NCI-H2196 (cell line): ENCODE measurements around the gene DPAGT1.
"Not testable (repeated sequence)": the region's sequence is repeated elsewhere in the genome, so short reads cannot be mapped to it uniquely, and the experiment has no call there.

Experiments
- DNase-seq: peaks from one replicate; lab custom pipeline; 2025; ENCODE audit not compliant: unreplicated experiment; lab: John Stamatoyannopoulos, UW

The DPAGT1 gene

DNA sequence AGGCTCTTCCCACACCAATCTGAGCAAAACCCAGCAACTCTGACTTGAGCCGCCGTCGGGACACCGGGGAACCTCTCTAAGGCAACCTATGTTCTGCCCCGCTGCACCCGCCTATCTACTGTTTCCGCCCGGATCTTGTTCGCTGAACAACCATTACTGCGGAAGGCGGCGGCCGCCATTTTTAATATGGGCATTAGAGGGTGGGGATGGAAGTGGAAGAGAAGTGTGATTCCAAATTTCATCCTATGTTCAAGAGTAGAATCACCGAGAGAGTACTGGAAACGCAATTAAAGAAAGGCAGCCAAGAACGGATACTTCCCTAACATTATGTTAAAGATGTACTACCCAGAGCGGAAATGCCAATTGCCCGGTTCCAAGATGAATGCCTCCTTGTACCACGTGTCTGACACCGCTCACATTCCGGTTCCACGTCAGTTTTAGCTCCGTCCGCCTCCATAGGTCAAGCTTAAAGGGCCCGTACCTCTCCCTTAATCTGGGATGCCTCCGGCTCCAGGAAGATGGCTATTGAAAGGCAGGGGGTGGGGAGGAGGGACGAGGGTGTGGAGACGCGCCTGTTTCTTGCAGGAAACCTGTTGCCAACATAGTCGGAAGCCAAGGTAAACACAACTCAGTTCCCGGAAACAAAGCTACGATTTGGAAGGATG lies at the start of gene DPAGT1:
Gene DPAGT1 (minus strand): TSS at position 95 of the 665 bp plus-strand sequence. CDS start 198 bp downstream, outside the sequence.
- DNase-seq = peak; percentile 95

DNA sequence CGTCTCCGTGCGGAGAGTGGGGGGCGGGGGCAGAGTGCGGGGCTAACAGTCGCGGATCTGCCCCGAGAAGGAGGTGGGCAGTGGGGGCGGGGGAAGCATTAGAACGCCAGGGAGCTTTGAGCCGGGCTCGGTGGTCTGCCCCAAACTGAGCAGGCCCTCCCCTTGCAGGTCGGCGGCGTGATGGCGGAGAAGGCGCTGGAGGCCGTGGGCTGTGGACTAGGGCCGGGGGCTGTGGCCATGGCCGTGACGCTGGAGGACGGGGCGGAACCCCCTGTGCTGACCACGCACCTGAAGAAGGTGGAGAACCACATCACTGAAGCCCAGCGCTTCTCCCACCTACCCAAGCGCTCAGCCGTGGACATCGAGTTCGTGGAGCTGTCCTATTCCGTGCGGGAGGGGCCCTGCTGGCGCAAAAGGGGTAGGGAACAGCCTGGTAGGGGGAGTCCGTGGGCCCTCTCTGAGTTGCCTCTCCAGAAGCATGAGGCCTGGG lies 48.2 kb upstream of the DPAGT1 start:
- DNase-seq = no peak

DNA sequence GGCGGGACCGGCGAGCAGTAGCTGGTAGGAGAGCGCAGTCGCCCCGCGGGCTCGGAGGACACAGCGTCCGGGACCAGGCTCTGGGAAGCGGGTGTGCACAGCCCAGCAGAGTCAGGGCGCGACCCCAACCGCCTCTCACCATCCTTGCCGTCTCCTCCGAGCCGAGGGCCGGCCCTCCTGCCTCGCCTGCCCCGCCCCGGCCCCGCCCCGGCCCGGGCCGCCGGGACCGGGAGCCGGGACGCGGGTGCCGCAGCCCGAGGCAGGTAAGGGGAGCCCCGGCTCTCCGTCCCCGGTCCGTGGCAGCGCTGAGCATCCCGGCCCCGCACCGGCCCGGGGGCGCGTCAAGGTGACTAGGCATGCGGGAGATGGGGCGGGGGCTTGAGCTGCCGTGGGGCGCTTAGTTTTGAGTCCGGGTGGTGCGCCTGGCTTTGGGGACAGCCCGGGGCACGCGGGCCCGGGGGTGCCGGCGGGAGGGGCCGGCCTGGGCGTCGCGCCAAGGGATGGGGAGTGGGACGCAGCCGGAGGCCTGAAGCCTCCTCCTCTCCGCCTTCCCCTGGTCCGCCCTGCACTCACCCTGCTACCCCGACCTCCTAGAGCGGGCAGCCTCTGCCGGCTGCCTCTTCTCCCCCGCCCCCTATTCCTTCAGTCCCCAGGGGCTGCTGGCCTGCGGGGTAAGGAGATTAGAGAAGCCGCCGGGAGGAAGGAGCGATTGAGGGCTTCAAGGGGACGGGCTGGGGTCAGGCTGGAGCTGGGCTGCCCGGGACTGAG lies 47.5 kb upstream of the DPAGT1 start, which contains the start of gene ABCG4:
Gene ABCG4 (plus strand): TSS at position 35 of the 768 bp plus-strand sequence. CDS start 914 bp downstream, outside the sequence.
- no peak for DNase-seq

DNA sequence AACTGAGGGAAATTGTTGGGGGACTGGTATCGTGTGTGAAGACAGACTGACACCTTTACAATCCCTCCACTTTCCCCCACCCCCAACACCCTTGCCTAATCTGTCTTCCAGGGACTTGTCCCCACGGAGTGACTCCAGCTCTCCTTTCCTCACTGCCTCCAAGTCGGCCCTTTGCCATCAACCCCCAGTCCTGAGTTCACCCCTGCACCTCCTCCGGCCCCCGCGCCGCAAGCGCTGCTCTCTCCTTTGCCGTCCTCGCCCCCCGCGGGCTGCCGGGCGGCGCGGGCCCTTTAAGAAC lies 47.0 kb upstream of the DPAGT1 start:
- peak; percentile 22 for DNase-seq

DNA sequence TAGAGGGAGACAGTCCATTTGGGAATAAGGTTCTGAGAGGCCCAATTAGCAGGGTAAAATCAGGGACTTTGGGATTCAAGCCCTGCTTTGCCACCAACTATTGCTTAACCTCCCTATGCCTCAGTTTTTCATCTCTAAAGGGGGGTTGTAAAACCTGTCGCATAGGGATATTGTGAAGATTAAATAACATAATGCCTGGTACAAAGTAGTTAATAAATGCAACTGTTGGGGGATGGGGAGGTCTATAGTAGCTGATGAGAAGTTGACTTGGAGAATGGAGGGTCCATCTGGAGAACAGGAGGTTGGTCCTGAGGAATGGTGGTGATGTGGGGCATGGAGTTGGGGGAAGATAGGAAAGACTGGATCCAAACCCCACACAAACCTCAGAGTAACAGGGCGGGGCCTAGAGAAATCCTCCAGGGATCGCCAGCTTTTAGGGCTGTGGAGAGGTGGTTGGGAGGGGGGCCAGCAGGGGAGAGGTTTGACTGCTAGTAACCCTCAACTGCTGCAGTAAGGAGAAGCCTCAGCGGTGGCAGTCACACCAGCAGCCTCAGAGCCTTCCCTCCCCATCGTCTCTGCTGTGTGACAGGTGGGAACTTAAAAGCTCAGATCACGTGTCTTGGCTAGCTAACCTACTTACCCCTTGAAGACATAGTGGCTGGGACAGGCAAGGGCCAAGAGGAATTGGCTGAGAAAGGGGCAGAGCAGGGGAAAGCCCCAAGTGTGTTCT lies 46.1 kb upstream of the DPAGT1 start:
- no peak for DNase-seq

DNA sequence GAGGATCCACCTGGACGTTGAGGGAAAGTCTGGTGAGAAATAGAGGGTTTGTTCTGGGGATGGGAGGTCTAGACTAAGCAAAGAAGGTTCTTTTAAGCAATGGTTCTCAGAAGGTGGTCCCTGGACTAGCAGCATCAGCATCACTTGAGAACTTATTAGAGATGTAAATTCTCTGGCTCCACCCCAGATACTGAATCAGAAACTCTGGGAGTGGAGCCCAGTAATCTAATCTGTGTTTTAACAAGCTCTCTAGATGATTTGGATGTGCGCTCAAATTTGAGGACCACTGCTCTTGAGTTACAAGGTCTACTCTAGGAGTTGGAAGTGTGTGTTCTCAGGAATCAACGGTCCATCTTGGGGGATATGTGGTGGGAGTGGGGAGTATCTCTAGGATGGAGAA lies 43.9 kb upstream of the DPAGT1 start:
- DNase-seq = no peak

DNA sequence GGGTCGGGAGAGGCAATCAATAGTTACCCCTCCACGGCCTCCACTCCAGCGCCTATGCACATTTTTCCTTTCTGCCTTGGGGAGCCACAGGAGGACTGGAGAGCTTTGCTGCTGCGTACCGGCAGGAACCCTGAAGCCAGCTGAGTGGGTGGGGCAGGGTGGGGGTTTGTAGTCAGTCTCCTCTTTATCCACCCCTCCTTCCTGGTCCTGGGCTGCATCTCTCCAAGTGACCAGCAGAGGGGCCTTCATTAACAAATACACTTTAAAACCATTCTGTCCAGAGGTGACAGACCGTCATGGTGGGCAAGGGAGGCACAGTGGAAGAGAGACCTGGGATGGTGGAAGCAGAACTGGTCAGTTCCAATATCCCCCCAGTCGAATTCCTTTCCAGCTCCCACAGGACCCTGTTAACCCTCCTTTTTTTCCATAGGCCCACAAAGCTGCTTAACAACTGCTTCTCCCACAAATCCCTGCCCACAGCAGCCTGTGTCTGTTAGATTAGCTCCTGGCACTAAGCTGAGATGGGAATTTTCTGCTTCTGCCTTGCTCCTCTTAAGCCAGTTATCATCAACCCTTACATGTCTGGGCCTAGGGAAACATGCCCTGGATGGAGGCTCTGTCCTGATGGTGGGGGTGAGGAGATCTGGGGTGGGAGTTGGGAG lies 43.3 kb upstream of the DPAGT1 start:
- DNase-seq = peak; percentile 57

DNA sequence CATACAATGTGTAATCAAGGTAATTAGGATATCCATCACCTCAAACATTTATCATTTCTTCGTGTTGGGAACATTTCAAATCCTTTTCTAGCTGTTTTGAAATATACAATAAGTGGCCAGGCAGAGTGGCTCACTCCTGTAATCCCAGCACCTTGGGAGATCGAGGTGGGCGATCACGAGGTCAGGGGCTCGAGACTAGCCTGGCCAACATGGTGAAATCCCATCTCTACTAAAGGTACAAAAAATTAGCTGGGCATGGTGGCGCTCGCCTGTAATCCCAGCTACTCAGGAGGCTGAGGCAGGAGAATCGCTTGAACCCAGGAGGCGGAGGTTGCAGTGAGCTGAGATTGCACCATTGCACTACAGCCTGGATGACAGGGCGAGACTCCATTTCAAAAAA lies 37.6 kb upstream of the DPAGT1 start:
- not testable (repeated sequence) for DNase-seq

DNA sequence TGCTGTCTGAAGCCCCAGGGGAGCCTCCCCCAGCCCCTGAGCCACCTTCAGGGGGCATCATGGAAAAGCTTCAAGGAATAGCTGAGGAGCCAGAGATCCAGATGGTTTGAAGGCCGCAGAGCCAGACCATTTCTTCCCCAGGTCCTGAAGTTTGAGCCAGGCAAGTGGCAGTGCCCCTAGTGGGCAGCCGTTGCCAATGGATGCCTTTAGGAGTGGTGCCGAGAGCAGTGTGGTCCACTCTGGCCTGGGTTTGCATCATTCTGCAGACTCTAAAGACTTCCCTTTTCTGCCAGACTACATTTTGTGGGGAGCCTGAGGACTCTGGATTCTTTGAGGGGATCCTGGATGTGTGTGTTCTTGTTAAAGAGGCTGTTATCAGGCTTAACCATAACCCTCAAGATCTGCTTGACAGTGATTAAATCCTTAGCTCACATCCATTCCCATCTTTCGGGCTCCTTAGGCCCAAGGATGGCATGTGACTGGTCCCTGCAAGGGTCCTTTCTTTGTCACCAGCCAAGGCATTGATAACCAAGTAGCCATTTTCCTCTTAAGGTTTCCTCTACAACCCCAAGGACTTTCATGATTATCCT lies 32.8 kb upstream of the DPAGT1 start:
- DNase-seq = no peak

DNA sequence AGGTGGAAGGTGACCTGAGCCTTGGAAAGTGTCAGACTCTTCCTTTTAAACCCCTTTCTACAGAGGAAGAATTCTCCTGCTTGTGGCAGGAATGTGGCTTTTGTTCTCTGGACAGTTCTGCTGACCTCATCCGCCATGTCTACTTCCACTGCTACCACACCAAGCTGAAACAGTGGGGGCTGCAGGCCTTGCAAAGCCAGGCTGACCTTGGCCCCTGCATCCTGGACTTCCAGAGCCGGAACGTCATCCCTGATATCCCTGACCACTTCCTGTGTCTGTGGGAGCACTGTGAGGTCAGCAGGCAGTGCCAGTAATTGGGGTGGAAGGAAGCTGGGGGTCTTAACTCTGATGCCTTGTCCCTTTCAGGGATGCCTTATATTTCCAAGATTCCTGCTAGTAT lies 29.0 kb upstream of the DPAGT1 start:
- no peak for DNase-seq

DNA sequence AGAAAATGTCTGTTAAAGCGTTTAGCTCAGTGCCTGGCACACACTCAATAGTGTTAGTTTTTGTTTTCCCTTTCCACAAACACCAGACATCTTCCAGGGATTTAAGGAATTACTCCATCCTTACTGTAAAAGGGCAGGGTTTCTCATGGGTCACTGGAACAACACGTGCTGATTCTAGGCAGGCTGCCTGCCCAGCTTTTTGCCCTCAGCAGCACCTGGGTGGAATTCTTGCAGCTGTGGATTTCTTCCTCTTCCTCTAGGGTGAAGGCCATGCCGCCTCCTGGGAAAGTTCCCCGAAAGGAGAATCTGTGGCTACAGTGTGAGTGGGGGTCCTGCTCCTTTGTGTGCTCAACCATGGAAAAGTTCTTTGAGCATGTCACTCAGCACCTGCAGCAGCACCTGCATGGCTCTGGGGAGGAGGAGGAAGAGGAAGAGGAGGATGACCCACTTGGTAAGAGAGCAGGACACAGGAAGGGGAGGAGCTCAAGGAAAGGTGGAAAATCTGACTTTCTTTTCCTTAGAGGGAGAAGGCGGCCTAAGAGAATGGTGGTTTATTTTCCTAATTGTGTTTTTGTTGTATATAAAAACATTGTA lies 25.1 kb upstream of the DPAGT1 start:
- DNase-seq = no peak

DNA sequence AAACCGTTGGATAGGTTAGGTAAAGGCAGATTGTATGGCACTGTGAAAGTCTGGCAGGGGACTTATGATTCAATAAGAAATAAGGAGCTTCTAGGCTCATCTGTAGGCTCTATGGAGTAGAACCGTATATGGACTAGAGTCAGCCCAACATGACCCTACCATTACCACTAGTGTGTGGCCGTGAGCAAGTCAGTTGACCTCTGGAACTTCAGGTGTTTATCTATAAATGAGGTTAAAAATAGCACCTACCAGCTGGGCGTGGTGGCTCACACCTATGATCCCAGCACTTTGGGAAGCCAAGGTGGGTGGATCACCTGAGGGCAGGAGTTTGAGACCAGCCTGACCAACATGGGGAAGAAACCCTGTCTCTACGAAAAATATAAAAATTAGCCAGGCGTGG lies 24.2 kb upstream of the DPAGT1 start:
- DNase-seq = no peak

DNA sequence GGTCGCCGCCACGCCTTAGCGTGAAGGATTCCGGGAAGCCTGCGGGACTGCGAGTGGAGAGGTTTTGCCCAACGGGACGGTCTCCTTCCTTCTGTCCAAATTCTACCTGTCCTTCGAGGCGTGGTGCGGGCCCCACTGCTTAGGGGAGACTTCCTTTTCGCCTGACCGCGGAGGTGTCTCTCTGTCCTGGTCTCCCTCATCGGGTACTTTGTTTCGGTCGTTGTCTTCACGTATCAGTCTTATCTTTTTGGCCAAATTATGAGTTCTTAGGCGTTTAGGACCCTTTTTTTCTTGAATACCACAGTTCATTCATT lies 20.1 kb upstream of the DPAGT1 start:
- no peak for DNase-seq

DNA sequence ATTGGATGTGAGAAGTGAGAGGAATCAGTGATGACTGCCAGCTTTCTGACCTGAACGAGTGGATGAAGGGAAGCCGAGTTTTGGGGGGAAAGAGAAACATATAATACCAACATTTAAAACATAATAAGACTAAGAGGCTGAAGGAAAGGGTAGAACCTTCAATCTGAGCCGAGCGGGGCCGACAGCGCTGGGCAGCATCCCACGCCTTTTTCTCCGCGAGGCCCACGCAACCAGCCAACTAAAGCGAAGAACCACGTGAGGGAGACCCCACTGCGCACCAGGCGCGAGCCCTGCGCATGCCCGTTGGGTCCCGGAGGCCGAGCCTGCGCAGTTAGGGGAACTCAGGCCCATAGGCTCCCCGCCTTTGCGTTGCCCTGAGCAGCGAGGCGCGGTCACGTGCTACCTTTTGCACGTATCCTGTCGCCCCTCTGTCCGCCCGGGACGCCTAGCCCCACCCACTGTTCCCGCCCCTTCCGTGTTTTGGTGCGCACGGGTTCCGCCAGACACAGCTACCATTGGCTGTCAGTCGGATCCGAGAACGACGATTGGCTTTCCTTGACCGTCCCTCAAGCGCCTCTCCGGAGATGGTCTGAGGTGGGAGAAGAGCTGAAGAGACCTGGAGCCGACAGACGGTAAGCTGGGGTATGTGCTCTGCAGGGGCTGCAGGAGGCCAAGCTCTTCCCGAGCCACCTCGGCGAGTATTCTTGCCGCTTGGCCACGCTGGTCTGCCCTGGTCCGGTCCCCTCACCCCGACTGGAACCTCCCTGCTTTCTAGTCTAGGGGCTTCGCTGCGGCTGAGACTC lies 19.6 kb upstream of the DPAGT1 start, which contains the start of gene HINFP:
Gene HINFP (plus strand): TSS at position 573 of the 803 bp plus-strand sequence. CDS start 5,365 bp downstream, outside the sequence.
- DNase-seq = peak; percentile 99

DNA sequence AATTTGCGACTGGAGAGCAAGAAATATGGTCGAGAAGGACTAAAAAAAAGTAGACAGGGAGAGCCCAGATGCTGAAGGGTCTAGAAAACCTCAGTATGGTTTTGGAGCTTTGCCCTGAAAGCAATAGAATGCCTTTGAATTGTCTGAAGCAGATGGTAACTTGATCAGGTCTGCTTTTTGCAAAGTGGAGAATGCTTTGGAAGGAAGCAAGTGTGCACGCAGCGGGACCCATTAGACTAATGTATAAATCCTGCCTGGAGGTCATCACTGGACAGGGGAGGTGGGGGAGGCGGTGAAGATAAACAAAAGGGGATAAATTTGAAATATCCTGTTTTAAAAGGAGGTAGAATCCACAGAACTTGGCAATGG lies 19.0 kb upstream of the DPAGT1 start:
- peak; percentile 31 for DNase-seq

DNA sequence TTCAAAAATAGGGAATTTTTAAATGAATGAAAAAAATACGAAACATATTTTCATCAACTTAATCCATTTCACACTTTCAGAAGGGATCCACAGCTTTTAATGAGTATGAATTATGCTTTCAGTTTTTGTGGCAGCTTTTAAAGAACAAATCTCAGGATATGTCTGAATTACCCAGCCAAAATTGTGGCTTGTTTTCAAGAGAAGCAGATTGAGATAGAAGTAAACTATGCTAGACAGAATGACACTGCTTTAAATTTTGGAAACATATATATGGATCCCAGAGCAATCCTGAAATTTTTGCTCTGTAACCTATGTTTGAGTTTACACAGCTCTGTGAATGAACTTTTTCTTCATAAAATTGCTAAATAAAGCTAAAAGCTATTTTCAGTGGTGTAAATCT lies 17.3 kb upstream of the DPAGT1 start:
- no peak for DNase-seq

DNA sequence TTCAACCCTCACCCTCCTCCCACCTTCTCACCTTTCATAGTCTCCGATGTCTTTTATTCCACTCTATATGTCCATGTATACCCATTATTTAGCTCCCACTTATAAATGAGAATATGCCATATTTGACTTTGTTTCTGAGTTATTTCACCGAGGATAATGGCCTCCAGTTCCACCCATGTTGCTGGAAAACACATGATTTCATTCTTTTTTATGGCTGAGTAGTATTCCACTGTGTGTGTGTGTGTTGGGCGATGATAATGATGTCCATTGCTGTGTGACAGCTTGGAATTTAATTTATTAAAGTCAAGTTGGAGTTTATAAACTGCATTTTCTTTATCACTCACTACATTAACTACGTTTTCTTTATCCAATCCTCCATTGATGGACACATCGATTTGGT lies 16.6 kb upstream of the DPAGT1 start:
- no peak for DNase-seq

DNA sequence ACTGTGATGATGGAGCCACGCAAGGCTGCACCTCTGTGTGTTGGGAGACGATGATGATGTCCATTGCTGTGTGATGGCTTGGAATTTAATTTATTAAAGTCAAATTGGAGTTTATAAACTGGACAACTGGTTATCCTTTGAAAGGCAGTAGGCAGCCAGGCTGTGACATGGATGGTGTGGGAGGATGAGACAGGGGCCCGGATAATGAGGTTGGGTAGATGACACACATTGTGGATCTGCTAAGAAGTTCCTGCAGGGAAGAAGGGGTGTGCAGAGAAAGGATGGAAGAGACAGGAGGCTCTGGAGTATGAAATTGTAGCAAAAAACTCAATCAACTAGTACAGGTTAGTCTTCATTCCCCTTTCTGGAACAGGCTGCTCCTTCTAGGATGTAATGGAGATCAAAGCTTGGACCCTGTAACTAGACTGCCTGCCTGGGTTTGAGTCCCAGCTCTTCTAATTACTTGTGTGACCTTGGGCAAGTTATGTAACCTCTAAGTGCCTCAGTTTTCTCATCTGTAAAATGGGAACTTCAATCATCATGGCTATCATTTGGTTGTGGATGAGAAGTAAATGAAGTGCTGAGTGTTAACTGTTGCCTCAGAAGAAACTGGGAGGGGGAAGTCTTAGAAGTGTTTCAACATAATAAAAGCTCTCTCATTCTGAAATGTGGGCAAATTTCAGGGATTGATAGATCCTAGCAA lies 15.5 kb upstream of the DPAGT1 start:
- no peak for DNase-seq

DNA sequence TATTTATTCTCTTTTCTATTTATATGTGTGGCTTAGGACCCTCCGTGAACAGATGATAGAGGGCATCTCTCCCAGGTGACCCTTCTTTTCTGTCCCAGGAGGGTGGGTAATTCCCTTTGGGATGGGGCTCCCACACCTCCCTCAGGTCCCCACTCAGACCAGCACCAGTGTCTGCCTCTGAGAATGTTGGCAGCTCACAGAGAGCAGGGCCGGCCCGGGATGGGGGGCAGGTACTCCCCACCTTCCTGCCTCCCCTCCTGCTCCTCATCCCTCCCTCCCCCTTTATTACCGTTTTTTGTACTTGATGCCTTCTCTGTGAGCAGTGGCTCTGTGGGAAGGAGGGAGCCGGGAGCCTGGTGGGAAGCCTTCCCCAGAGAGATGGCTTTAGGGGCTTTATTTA lies 14.9 kb upstream of the DPAGT1 start:
- no peak for DNase-seq
